Hematopoietic multipotent progenitor cell treated with erythropoietin and hydrocortisone succinate and interleukin-3 and kit ligand, for 6 days (in vitro differentiated cells): ENCODE measurements around the gene CTDSP2.
A peak's percentile ranks its signal among the peaks of the same experiment; 100 is the strongest.
"Not testable (repeated sequence)": the region's sequence is repeated elsewhere in the genome, so short reads cannot be mapped to it uniquely, and the experiment has no call there.

Source experiments
- DNase-seq: peaks from one replicate; pipeline ENCODE4 v3.0.0-alpha.2; 2015

Gene CTDSP2

GRCh38 chr12:57852200-57852599 lies 5.7 kb upstream of the CTDSP2 start:
- no peak for DNase-seq

GRCh38 chr12:57851552-57851951 lies 5.0 kb upstream of the CTDSP2 start:
- no peak for DNase-seq

DNA sequence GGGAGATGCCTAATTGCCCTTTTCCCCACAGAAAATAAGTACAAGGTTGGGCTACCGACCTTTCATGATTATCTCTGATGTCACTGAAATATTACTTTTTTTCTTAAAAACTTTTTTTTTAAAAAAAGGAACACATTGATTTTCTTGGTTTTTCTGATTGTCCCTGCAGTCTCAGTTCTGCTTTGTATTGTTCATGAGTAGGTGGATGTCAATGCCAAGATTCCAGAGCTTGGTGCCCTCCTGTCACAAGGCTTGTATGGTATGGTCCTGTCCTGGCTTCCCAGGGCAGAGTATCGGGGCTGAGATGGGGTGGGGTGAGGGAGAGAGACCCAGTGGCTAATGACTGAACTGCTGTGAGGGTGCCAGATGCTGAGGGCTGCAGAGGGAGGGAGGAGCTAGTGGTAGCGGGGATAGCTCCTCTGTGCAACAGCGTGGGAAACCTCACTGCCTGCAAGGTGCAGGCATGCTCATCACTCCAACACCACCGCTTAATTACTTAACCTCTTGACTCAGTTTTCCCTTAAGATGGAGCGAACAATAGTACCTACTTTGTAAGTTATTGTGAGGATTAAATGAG lies 4.4 kb upstream of the CTDSP2 start:
- DNase-seq = peak; percentile 24

DNA sequence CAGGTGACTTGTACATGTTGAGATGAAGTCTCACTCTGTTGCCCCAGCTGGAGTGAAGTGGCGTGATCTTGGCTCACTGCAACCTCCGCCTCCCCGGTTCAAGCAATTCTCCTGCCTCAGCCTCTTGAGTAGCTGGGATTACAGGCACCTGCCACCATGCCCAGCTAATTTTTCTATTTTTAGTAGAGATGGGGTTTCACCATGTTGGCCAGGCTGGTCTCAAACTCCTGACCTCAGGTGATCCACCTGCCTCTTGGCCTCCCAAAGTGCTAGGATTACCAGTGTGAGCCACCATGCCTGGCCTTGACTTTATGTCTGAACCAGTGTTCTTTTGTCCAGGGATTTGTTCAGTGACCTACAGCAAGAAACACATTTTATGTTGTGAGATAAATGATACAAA lies 2.9 kb upstream of the CTDSP2 start:
- DNase-seq = not testable (repeated sequence)

DNA sequence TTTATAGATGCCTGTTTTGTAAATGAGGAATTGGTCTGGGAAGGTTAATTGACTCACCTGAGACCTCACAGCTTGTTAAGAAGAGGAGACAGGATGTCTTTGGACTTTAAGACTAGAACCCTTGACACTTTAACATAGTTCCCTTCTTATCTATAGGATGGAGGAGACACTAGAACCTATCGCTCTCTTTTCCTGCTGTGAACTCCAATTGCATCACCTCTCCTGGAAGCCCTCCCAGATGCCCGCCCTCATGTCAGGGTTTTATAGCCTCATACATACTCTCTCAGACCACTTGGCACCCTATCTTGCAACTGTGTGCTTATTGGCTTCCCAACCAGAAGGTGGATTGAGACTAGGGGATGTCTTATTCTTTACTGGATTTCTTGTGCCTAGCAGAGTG lies 2.5 kb upstream of the CTDSP2 start:
- DNase-seq = no peak

GRCh38 chr12:57848208-57848607 lies 1.7 kb upstream of the CTDSP2 start:
- DNase-seq = no peak

DNA sequence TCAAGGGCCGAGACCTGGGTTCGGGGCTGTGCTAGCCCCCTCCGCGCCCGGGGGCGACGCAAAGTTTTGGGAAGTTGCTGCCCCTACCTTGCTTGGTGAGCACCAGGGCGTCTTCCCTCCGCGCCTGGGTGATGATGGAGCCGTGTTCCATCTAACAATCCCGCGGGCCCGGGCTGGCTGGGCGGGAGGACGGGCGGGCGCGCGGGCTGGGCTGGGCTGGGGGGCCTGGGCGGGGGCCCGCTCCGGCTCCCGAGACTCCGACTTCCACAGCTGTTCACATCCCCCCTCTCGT lies 298 bp downstream of the CTDSP2 start:
- peak; percentile 51 for DNase-seq

DNA sequence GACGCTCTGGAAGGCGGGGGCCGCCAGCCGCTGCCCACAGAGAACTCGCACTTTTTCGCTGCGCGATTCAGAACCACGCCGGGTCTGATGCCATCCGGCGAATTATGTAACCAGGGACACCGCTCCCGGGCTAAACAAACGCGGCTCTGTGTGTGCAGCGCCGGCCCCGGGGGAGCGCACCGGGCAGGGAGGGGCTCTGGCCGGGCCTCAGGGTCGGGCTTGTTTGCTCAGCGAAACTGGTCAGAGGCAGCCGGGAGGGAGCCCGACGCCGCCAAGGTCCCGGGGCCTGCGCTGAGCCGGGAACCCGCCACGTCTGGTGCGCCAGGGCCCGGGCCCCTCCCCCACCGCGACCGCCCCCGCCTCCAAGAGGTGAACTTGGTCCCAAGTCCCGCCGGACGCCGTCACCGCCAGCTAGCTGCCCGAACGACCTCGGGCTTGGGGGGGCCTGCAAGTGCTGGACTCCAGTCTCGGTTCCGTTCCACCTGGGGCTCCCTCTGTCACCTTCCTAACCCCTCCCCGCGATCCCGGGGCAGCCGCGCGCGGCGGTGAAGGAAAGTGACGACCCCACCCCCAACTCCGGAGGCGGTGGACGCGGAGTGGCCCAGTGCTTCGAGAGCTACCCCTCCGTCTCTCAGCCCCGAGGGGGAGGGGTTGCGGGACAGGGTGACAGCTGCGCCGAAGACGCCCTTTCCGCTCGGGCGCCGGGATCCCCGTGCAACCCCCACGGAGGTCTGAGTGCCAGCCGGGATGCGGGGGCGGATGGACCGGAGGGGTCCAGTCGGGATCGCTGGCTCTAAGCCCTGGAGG lies 848 bp downstream of the CTDSP2 start:
- DNase-seq = peak; percentile 62

GRCh38 chr12:57844709-57845477 lies 1.6 kb downstream of the CTDSP2 start:
- DNase-seq = peak; percentile 53

DNA sequence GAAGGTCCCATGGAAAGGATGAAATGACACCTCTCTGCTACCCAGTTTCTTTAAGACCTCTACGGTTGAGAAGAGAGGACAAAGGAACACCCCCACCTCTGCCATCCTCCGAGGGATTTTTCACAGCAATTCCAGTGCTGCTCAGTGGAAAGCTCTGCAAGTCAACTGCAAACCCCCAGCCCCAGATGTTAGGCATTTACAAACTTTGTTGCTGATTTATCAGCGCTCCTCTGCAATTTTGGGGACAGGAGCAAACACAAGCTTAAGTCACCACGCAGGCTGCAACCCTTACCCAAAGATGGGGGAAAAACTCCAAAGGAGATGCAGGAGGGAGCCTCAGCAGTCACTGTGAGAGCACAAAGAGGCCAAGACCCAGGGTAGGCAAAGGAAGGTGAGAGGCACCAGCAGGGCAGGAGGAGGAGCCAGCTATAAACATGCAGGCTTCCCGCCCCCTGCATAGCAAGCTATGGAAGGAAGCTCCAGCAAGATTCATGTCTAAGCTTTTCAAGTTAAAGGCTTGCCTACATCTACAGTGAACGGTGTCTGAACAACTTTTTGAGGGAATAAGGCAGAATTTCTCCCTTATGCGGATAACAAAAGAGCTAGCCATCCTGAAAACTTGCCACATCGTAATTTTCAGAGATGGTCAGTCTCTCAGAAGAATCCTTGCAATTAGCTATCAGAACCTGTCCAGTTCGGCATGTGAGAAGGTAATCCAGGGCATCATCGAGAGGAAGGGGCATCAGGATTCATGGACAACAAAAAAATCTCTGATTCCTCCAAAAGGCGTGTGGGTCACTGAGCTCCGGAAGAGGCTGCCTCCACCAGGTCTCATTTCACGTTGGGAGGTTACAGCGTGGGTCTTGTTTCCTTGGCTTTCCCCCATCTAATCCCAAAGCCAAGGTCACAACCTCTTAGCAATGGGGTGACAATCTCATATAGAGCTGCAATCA lies 3.9 kb downstream of the CTDSP2 start:
- DNase-seq = peak; percentile 50

GRCh38 chr12:57841445-57841844 lies 5.1 kb downstream of the CTDSP2 start:
- no peak for DNase-seq

DNA sequence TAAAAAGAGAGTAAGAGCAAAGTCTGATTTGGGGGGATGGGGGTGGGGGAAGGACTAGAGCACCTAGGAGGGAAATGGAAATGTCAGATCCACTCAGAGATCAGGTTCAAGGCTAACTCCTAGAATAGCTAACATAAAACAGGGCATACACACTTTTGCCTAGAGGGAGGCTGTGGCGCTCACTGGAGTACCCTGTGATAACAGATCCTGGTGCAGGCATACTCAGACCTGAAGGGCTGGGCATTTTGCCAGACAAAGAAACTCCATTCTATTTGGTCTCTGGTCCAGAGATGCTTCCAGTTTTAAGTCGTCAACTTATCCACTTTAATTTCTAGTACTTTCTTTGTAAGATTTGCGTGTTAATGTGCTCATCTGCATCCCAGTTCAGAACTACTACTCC lies 5.8 kb downstream of the CTDSP2 start:
- DNase-seq = peak; percentile 85

DNA sequence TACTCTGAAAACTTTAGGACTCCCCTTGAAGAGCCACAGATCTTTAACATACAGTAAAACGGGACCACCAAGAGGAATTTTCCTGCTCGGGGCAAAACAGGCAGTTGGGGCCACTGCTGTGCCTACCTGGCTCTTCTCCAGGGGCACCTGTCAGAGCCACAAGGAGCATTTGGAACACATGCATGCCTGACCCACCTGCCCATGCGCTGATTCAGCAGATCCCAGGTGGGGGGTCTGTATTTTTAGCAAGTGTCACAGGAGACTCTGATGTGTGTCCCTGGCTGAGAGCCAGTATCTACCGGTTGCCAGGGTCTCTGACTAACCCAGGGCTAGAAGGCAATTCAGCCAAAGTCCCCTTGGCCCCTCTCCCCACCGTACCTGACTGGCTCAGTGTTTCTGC lies 6.5 kb downstream of the CTDSP2 start:
- no peak for DNase-seq

DNA sequence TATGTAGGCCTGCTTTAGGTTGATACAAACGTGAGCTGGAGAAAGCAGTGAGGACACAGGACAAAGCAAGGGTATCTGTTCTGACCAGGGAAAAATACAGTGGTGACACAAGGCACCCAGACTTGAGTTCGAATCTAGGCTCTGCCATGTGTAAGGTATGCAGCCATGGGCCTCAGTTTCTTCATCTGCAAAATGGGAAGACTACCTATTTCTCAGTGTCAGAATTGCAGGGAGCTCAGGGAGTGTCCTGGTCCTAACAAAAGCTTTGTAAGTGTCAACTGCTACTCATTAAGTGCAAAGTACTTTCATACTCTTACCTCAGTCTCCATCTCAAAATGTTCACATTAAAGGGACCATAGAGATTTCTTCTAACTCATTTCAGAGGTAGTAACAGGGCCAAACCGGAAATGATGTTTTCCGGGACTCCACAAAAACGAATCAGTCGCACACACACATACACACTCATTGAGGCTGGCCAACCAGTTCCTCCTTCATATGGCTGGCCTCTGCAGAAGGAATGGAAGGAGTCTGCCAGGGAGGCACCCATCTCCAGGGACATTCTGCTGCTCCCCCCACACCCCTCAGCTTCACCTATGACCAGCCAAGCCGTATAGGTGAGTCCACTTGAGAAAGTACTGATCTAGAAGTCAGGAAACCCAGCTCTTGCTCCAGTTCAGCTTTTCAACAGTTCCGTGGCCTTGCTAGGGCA lies 7.8 kb downstream of the CTDSP2 start:
- peak; percentile 59 for DNase-seq

DNA sequence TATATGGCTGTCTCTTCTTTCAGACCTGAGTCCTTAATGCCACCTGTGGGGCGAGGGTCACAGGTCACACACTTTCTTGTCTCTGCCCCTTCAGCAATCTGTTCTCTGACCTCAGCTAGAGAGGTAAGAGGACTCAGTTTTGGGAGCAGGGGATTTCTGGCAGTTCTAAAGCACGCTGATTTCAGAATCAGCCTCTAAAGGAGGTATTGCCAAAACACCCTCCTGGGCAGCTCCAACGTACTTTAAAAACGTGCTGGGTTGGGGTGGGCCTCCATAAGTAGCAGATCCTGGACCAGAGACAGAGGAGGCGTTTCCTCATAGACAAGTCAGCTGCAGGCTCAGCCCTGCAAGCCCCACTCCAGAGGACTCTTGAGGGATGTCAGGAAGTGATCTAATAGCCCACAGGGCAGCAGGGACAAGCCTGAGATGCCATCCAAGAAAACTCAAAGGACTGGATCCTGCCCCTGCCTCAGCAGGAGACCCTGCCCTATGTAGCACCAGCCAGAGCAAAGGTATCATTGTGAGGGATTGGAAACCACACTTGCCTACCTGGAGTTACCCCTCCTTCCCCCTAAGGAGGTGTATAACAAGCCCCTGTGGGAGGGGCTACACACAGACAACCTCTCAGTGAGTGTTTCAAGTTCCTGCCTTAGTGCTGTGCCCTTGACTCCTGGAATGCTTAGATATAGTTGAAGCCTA lies 8.5 kb downstream of the CTDSP2 start:
- peak; percentile 51 for DNase-seq

GRCh38 chr12:57836442-57837375 lies 9.8 kb downstream of the CTDSP2 start:
- peak; percentile 83 for DNase-seq

DNA sequence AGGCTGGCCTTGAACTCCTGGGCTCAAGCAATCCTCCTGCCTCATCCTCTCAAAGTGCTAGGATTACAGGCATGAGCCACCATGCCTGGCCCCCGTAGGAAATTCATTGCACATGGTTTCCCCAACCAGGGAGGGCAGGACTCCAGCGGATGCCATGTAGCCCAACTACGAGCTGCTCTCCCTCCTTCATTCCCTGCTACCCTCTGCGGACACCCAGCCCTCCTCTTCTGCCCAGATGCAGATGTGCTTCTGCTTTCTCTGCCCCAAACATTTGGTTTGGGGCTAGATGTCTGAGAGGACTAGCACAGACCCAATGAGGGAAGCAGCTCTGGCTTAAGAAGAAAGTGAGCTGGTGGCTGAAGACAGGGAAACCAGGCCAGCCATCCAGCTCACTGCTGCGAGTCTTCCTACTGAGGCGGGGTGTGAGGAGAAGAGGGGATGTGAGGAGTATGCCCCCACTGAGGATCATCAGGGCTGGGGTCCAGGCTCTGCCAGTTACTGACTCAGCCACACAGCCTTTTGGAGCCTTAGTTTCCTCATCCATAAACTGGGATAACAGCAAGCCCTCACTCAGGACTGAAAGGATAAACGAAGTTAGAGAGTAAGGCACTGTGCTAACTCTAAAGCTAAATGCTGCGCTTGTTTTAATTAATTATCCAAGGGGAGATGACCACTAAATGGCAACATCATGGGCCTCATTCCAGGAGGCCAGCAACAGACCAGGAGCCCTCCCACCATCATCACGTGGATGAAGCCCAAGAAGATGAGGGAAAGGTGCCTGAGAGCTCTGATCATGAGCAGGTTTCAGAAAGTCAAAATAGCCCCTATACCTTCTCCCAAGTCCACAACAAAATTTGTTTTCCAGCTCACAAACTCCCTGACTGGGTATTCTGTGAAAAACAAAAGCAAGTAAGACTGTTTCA lies 10.9 kb downstream of the CTDSP2 start:
- peak; percentile 50 for DNase-seq

DNA sequence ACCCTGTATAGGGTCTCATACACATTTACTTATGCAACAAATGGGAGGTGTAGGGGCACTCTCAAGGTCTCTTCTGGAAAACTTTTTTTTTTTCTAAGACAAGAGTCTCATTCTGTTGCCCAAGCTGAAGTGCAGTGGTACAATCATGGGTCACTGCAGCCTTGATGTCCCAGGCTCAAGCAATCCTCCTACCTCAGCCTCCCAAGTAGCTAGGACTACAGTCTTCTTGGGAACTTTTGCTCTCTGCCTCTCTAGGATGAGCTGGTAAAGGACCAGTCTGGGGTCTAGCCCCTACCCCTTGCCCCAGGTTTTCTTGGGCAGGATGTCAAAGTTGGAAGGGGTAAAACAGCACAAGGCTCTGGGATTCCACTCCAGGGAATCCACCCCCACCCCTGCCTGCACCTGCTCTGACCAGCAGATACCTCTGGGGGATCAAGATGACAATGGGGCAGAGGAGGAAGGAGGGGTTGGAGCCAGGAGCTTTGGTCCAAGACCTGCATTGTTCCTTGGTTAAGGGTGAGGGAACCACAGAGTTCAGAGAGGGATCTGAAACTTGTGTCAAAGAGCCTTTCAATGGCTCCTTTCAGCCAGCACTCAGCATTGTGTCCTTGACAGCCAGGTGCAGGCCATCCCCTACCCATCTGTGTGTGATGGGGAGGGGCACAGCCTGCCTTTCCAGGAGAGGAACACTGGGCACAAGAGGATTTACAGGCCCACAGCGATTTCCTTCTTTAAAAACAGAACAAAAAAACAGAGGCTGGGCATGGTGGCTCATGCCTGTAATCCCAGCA lies 12.2 kb downstream of the CTDSP2 start:
- no peak for DNase-seq
